ENCODE data around the gene SETD4. TPM values are rescaled to one million over a fixed set of nuclear protein-coding genes. Genes with fewer than 3 reads are reported as not detected.

The SETD4 gene
- total and polyA plus RNA-seq, 2 of the 4 experiments (the other 2 are of a cell fraction) = 9.5 to 11.4 TPM

DNA sequence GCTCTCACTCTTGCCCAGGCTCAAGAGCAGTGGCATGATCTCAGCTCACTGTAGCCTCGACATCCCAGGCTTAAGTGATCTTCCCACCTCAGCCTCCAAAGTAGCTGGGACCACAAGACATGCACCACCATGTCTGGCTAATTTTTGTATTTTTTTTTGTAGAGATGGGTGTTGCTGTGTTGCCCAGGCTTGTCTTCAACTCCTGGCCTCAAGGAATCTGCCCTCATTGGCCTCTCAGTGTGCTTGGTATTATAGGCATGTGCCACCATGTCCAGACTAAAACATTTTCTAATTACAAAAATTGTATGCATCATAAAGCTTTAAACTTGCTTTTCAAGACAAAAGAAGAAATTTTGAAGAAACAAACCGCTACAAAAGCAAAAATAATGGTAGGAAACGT is 29.6 kb upstream of the SETD4 start:
- dilution Hi-C loops (cut with HindIII; ENCODE audit: low sequenced_read_pairs, unreplicated experiment) = no loop called here
- H2AFZ ChIP-seq (replicated peaks; ENCODE audit: low read length, poor library complexity) = no peak overlapping the region
- no peak overlapping the region for H2BK5ac ChIP-seq (ENCODE audit: low read depth, low read length, poor library complexity, severe bottlenecking)

More for the DNA sequence above, 29.6 kb upstream of the SETD4 start:
- no peak overlapping the region for H3K9ac ChIP-seq (ENCODE audit: low read depth, low read length)
- H3K9me3 ChIP-seq (ENCODE audit: control insufficient read depth, insufficient read depth, low read length) = peaks cover 11% of the 10 kb centered on the region
- no peak overlapping the region for H4K8ac ChIP-seq (ENCODE audit: low read depth in 2 of 2, low read length in 2 of 2)
- H4K20me1 ChIP-seq (ENCODE audit: insufficient read depth, low read length) = no peaks in the 10 kb centered on the region
- H2BK120ac ChIP-seq (ENCODE audit: low read depth, low read length) = no peak overlapping the region
- H3K27me3 ChIP-seq (ENCODE audit: control insufficient read depth, insufficient read depth, low read length) = peaks cover 4% of the 10 kb centered on the region; the same call in 1 of the 2 replicates
- intact Hi-C loops (cut with micrococcal nuclease) = no loop called here
- H4K5ac ChIP-seq (ENCODE audit: low read depth, low read length) = no peak overlapping the region
- WGBS, 2 experiments (ENCODE audit: extremely low coverage in 2 of 2, insufficient read length in 1 of 2) = no CpG with 5 or more reads among the region's 3 CpGs
- H3K14ac ChIP-seq (replicated peaks; ENCODE audit: low read depth, low read length) = no peak overlapping the region
- no peak overlapping the region for H2BK20ac ChIP-seq (ENCODE audit: low read depth, low read length)
- no peak for DNase-seq
- H3K27ac ChIP-seq (ENCODE audit: insufficient read depth, low read length) = no peak overlapping the region
- H3K4me3 ChIP-seq (ENCODE audit: insufficient read depth, low read depth, low read length) = no peak overlapping the region
- H3K9me1 ChIP-seq (ENCODE audit: insufficient read depth, low read length) = peaks cover 4% of the 10 kb centered on the region; the same call in 1 of the 2 replicates
- no peak overlapping the region for H3K4ac ChIP-seq (ENCODE audit: low read depth, low read length)
- TF ChIP-seq, protein P1, sequence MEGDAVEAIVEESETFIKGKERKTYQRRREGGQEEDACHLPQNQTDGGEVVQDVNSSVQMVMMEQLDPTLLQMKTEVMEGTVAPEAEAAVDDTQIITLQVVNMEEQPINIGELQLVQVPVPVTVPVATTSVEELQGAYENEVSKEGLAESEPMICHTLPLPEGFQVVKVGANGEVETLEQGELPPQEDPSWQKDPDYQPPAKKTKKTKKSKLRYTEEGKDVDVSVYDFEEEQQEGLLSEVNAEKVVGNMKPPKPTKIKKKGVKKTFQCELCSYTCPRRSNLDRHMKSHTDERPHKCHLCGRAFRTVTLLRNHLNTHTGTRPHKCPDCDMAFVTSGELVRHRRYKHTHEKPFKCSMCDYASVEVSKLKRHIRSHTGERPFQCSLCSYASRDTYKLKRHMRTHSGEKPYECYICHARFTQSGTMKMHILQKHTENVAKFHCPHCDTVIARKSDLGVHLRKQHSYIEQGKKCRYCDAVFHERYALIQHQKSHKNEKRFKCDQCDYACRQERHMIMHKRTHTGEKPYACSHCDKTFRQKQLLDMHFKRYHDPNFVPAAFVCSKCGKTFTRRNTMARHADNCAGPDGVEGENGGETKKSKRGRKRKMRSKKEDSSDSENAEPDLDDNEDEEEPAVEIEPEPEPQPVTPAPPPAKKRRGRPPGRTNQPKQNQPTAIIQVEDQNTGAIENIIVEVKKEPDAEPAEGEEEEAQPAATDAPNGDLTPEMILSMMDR (conservative IDR thresholded peaks at IDR 0.05; ENCODE audit: low read depth, low read length) = no peak
- TF ChIP-seq MAFK (IDR thresholded peaks at IDR 0.05; ENCODE audit: low read depth, low read length) (no peak), POLR2A (IDR thresholded peaks at IDR 0.05; ENCODE audit: low read depth, low read length) (no peak), RFX5 (IDR thresholded peaks at IDR 0.05; ENCODE audit: low read depth, low read length) (no peak), FOS (IDR thresholded peaks at IDR 0.05; ENCODE audit: low read depth, low read length) (no peak), CHD1 (IDR thresholded peaks at IDR 0.05; ENCODE audit: low read depth, low read length) (no peak), RAD21 (IDR thresholded peaks at IDR 0.05; ENCODE audit: low read length) (no peak), MAZ (IDR thresholded peaks at IDR 0.05; ENCODE audit: borderline replicate concordance, low read depth, low read length) (no peak), MXI1 (IDR thresholded peaks at IDR 0.05; ENCODE audit: borderline replicate concordance, low read depth, low read length) (no peak), RCOR1 (IDR thresholded peaks at IDR 0.05; ENCODE audit: insufficient replicate concordance, low read length) (no peak)
- TF ChIP-seq, protein P2, sequence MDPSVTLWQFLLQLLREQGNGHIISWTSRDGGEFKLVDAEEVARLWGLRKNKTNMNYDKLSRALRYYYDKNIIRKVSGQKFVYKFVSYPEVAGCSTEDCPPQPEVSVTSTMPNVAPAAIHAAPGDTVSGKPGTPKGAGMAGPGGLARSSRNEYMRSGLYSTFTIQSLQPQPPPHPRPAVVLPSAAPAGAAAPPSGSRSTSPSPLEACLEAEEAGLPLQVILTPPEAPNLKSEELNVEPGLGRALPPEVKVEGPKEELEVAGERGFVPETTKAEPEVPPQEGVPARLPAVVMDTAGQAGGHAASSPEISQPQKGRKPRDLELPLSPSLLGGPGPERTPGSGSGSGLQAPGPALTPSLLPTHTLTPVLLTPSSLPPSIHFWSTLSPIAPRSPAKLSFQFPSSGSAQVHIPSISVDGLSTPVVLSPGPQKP (IDR thresholded peaks at IDR 0.05; ENCODE audit: borderline replicate concordance, low read depth, low read length) = no peak
- no peak for ATAC-seq (ENCODE audit: low read depth)
- in situ Hi-C loops (cut with MboI; ENCODE audit: low sequenced_read_pairs) = no loop called here
- H3K56ac ChIP-seq (ENCODE audit: extremely low read depth, insufficient read depth, low read length) = no peak overlapping the region
- no peak overlapping the region for H3K18ac ChIP-seq (ENCODE audit: low read depth, low read length)
- H2BK15ac ChIP-seq (ENCODE audit: low read depth, low read length) = no peak overlapping the region
- H3K4me2 ChIP-seq (ENCODE audit: low read depth, low read length) = no peak overlapping the region
- no TSS peak for BruUV-seq (replicated peaks)
- no peaks in the 10 kb centered on the region for H3K79me1 ChIP-seq (ENCODE audit: low read depth in 1 of 2, low read length in 2 of 2)
- no peak overlapping the region for H3K23ac ChIP-seq (ENCODE audit: low read depth, low read length)
- H2AK9ac ChIP-seq (replicated peaks; ENCODE audit: low read depth, low read length, poor library complexity) = no peak overlapping the region
- H4K91ac ChIP-seq (ENCODE audit: insufficient read depth, low read depth, low read length) = no peak overlapping the region
- no peak overlapping the region for H2AK5ac ChIP-seq (ENCODE audit: low read depth, low read length)
- CTCF ChIA-PET = interaction anchor here (2.2 kb wide), 1 partner anchor 23 kb away, joined by 6 read pairs; no protein-coding TSS in a partner anchor
- POLR2A ChIA-PET (ENCODE audit: unreplicated experiment) = no interaction called here
- no peaks in the 10 kb centered on the region for H3K36me3 ChIP-seq (ENCODE audit: control insufficient read depth, insufficient read depth, low read length)
- H3K4me1 ChIP-seq (ENCODE audit: control insufficient read depth, insufficient read depth, low read length) = peaks cover 5% of the 10 kb centered on the region

Data from IMR-90 (cell line).